SK-N-SH (cell line): ENCODE results near the gene TRIM38.

ENCODE experiments used
- EZH2phosphoT487 ChIP-seq: fragments of 200-600 bp; sonication (generic); IDR thresholded peaks from 2 replicates; pipeline ENCODE4 v1.6.1; 2017; ENCODE audit warnings: low read depth, mixed run types, mild to moderate bottlenecking, antibody characterized with exemption, moderate library complexity, borderline replicate concordance
- FOXJ3 ChIP-seq: sonication (generic); formaldehyde crosslinking; IDR thresholded peaks from 2 replicates; pipeline ENCODE4 v1.5.1; 2020; ENCODE audit warnings: mild to moderate bottlenecking, missing genetic modification reagents
- FOXM1 ChIP-seq: IDR thresholded peaks from 2 replicates; pipeline ENCODE4 v1.4.0; 2012; ENCODE audit warnings: low read depth, mild to moderate bottlenecking
- JUND ChIP-seq: IDR thresholded peaks from 2 replicates; pipeline ENCODE4 v1.4.0; 2012
- MEF2A ChIP-seq: IDR thresholded peaks from 2 replicates; pipeline ENCODE4 v1.4.0; 2012; ENCODE audit warnings: low read depth, borderline replicate concordance
- POLR2AphosphoS5 ChIP-seq: IDR thresholded peaks from 2 replicates; pipeline ENCODE4 v1.6.1; 2012; ENCODE audit warnings: low read depth, low read length
- RCOR1 ChIP-seq: fragments of 150-350 bp; IDR thresholded peaks from 2 replicates; pipeline ENCODE4 v1.6.1; 2017; ENCODE audit warnings: antibody characterized with exemption, low read length
- RFX5 ChIP-seq: IDR thresholded peaks from 2 replicates; pipeline ENCODE4 v1.6.1; 2012; ENCODE audit warnings: mild to moderate bottlenecking, improper control_type of control experiment, low read length
- SIN3A ChIP-seq: IDR thresholded peaks from 2 replicates; pipeline ENCODE4 v1.6.1; 2012; ENCODE audit warnings: low read depth, mild to moderate bottlenecking, low read length, moderate library complexity, borderline replicate concordance
- TF ChIP-seq, protein P1 (sequence below): IDR thresholded peaks from 2 replicates; pipeline ENCODE4 v1.4.0; 2012; ENCODE audit warnings: low read depth, borderline replicate concordance
- TF ChIP-seq, protein P2 (sequence below): fragments of 200-600 bp; sonication (generic); IDR thresholded peaks from 2 replicates; pipeline ENCODE4 v1.6.1; 2017; ENCODE audit warnings: antibody characterized with exemption, mild to moderate bottlenecking, moderate library complexity
- TF ChIP-seq, protein P3 (sequence below): IDR thresholded peaks from 2 replicates; pipeline ENCODE4 v1.4.0; 2012; ENCODE audit warnings: low read depth
- TF ChIP-seq, protein P4 (sequence below): IDR thresholded peaks from 2 replicates; pipeline ENCODE4 v1.4.0; 2012; ENCODE audit warnings: low read depth, borderline replicate concordance
- TF ChIP-seq, protein P5 (sequence below): IDR thresholded peaks from 2 replicates; pipeline ENCODE4 v1.6.1; 2012; ENCODE audit warnings: mild to moderate bottlenecking, low read depth, low read length, moderate library complexity

DNA sequence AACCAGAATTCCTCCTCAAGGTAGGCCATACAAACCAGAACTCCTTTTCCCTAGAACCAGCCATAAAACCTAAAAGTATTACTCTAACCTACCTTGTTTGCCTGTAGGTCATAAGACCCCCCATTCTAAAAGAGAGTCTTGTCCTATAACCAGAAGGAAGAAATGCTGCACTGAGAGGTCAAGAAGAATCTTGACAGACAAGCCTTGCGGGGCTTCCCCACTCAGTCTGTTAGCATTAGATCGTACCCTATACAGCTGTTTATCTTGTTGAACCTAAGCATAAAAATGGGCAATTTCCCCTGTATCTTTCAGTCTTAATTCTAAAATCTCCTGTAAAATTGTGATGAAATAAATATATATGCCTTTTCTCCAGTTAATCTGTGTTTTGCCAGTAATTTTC, 72.3 kb downstream of the TRIM38 start:
- TF ChIP-seq, protein P1, sequence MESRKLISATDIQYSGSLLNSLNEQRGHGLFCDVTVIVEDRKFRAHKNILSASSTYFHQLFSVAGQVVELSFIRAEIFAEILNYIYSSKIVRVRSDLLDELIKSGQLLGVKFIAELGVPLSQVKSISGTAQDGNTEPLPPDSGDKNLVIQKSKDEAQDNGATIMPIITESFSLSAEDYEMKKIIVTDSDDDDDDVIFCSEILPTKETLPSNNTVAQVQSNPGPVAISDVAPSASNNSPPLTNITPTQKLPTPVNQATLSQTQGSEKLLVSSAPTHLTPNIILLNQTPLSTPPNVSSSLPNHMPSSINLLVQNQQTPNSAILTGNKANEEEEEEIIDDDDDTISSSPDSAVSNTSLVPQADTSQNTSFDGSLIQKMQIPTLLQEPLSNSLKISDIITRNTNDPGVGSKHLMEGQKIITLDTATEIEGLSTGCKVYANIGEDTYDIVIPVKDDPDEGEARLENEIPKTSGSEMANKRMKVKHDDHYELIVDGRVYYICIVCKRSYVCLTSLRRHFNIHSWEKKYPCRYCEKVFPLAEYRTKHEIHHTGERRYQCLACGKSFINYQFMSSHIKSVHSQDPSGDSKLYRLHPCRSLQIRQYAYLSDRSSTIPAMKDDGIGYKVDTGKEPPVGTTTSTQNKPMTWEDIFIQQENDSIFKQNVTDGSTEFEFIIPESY = no peak
- TF ChIP-seq, protein P2, sequence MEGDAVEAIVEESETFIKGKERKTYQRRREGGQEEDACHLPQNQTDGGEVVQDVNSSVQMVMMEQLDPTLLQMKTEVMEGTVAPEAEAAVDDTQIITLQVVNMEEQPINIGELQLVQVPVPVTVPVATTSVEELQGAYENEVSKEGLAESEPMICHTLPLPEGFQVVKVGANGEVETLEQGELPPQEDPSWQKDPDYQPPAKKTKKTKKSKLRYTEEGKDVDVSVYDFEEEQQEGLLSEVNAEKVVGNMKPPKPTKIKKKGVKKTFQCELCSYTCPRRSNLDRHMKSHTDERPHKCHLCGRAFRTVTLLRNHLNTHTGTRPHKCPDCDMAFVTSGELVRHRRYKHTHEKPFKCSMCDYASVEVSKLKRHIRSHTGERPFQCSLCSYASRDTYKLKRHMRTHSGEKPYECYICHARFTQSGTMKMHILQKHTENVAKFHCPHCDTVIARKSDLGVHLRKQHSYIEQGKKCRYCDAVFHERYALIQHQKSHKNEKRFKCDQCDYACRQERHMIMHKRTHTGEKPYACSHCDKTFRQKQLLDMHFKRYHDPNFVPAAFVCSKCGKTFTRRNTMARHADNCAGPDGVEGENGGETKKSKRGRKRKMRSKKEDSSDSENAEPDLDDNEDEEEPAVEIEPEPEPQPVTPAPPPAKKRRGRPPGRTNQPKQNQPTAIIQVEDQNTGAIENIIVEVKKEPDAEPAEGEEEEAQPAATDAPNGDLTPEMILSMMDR = no peak
- no peak for TF ChIP-seq FOXM1
- TF ChIP-seq POLR2AphosphoS5 = no peak
- TF ChIP-seq RFX5 = no peak
- no peak for TF ChIP-seq MEF2A
- TF ChIP-seq JUND = no peak
- TF ChIP-seq FOXJ3 = no peak
- no peak for TF ChIP-seq RCOR1
- TF ChIP-seq, protein P3, sequence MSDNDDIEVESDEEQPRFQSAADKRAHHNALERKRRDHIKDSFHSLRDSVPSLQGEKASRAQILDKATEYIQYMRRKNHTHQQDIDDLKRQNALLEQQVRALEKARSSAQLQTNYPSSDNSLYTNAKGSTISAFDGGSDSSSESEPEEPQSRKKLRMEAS = no peak
- no peak for TF ChIP-seq SIN3A
- TF ChIP-seq EZH2phosphoT487 = no peak
- TF ChIP-seq, protein P4, sequence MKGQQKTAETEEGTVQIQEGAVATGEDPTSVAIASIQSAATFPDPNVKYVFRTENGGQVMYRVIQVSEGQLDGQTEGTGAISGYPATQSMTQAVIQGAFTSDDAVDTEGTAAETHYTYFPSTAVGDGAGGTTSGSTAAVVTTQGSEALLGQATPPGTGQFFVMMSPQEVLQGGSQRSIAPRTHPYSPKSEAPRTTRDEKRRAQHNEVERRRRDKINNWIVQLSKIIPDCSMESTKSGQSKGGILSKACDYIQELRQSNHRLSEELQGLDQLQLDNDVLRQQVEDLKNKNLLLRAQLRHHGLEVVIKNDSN = no peak
- TF ChIP-seq, protein P5, sequence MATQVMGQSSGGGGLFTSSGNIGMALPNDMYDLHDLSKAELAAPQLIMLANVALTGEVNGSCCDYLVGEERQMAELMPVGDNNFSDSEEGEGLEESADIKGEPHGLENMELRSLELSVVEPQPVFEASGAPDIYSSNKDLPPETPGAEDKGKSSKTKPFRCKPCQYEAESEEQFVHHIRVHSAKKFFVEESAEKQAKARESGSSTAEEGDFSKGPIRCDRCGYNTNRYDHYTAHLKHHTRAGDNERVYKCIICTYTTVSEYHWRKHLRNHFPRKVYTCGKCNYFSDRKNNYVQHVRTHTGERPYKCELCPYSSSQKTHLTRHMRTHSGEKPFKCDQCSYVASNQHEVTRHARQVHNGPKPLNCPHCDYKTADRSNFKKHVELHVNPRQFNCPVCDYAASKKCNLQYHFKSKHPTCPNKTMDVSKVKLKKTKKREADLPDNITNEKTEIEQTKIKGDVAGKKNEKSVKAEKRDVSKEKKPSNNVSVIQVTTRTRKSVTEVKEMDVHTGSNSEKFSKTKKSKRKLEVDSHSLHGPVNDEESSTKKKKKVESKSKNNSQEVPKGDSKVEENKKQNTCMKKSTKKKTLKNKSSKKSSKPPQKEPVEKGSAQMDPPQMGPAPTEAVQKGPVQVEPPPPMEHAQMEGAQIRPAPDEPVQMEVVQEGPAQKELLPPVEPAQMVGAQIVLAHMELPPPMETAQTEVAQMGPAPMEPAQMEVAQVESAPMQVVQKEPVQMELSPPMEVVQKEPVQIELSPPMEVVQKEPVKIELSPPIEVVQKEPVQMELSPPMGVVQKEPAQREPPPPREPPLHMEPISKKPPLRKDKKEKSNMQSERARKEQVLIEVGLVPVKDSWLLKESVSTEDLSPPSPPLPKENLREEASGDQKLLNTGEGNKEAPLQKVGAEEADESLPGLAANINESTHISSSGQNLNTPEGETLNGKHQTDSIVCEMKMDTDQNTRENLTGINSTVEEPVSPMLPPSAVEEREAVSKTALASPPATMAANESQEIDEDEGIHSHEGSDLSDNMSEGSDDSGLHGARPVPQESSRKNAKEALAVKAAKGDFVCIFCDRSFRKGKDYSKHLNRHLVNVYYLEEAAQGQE = no peak
